GM19099 (cell line): ENCODE data around the gene PCDHA8.
"Not testable (repeated sequence)": the region's sequence is repeated elsewhere in the genome, so short reads cannot be mapped to it uniquely, and the experiment has no call there.

Experiments used
- POLR2A ChIP-seq: IDR thresholded peaks from 3 replicates; pipeline ENCODE4 v1.6.1; 2011; ENCODE audit warnings: low read depth; ENCODE audit not compliant: insufficient read length; ENCODE audit errors: extremely low read depth

The PCDHA8 gene

DNA sequence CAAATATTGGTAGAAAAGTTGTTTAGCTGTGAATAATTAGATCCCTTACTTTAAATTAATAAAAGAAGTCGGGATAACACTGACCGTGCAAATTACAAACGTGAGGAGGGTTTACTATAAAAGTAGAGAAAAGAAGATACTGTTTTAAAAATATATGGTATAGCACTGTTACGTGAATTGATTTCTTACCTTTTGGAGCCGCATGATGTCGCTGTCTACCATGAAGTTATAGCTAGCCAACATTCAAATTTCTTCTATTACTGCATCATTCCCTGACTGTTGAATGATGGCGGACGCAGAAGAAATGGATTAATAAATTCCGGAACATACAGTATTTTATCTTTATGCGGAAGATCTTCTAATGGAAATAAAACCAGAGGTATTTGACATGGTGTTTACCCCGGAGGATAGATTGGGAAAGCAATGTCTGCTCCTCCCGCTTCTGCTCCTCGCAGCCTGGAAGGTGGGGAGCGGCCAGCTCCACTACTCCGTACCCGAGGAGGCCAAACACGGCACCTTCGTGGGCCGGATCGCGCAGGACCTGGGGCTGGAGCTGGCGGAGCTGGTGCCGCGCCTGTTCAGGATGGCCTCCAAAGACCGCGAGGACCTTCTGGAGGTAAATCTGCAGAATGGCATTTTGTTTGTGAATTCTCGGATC lies 13.2 kb upstream of the PCDHA8 start, which contains the start of gene PCDHA6:
Gene PCDHA6 (plus strand): TSS at position 257 of the 658 bp plus-strand sequence. CDS start 132 bp downstream, at position 389.
- no peak for TF ChIP-seq POLR2A

DNA sequence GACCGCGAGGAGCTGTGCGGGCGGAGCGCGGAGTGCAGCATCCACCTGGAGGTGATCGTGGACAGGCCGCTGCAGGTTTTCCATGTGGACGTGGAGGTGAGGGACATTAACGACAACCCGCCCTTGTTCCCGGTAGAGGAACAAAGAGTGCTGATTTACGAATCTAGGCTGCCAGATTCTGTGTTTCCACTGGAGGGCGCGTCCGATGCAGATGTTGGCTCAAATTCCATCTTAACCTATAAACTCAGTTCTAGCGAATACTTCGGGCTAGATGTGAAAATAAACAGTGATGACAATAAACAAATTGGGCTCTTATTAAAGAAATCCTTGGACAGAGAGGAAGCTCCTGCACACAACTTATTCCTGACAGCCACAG lies 12.6 kb upstream of the PCDHA8 start:
- TF ChIP-seq POLR2A = no peak

DNA sequence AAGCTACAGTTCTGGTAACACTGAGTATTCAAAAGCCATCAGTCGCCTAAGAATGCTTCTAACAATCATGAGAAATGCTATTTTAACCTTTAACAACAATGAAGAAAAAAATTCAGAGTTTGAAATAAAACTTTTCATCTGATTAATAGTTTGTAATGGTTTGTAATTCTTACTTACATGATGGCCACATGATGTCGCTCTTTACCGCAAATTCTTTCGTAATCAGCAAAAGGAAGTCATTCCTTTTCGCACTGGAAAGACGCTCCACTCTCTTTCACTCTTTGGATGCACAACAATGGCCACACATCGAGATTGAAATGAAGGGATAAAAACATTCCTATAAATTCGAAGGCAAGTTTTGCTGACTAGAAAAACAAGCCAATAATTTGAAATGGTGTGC lies 7.0 kb upstream of the PCDHA8 start, which contains the start of gene PCDHA7:
Gene PCDHA7 (plus strand): TSS at position 277 of the 400 bp plus-strand sequence. CDS start 115 bp downstream, at position 392.
- no peak for TF ChIP-seq POLR2A

DNA sequence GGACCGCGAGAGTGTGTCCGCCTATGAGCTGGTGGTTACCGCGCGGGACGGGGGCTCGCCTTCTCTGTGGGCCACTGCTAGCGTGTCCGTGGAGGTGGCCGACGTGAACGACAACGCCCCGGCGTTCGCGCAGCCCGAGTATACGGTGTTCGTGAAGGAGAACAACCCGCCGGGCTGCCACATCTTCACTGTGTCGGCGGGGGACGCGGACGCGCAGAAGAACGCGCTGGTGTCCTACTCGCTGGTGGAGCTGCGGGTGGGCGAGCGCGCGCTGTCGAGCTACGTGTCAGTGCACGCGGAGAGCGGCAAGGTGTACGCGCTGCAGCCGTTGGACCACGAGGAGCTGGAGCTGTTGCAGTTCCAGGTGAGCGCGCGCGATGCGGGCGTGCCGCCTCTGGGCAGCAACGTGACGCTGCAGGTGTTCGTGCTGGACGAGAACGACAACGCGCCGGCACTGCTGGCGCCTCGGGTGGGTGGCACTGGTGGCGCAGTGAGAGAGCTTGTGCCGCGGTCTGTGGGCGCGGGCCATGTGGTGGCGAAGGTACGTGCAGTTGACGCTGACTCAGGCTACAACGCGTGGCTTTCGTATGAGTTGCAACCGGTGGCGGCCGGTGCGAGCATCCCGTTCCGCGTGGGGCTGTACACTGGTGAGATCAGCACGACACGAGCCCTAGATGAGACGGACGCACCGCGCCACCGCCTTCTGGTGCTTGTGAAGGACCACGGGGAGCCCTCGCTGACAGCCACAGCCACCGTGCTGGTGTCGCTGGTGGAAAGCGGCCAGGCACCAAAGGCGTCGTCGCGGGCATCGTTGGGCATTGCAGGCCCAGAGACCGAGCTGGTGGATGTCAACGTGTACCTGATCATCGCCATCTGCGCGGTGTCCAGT lies 5.1 kb upstream of the PCDHA8 start:
- TF ChIP-seq POLR2A = no peak

DNA sequence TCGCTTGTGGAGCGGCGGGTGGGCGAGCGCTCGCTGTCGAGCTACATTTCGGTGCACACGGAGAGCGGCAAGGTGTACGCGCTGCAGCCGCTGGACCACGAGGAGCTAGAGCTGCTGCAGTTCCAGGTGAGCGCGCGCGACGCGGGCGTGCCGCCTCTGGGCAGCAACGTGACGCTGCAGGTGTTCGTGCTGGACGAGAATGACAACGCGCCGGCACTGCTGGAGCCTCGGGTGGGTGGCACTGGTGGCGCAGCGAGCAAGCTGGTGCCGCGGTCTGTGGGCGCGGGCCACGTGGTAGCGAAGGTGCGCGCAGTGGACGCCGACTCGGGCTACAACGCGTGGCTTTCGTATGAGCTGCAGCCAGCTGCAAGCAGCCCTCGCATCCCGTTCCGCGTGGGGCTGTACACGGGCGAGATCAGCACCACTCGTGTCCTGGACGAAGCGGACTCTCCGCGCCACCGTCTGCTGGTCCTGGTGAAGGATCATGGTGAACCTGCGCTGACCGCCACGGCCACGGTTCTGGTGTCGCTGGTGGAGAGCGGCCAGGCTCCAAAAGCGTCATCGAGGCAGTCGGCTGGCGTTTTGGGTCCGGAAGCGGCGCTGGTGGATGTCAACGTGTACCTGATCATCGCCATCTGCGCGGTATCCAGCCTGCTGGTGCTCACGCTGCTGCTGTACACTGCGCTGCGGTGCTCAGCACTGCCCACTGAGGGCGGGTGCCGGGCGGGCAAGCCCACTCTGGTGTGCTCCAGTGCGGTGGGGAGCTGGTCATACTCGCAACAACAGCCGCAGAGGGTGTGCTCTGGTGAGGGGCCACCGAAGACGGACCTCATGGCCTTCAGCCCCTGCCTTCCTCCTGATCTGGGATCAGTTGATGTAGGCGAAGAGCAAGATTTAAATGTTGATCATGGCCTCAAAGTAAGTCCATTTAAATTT lies 2.1 kb downstream of the PCDHA8 start:
- TF ChIP-seq POLR2A = no peak

DNA sequence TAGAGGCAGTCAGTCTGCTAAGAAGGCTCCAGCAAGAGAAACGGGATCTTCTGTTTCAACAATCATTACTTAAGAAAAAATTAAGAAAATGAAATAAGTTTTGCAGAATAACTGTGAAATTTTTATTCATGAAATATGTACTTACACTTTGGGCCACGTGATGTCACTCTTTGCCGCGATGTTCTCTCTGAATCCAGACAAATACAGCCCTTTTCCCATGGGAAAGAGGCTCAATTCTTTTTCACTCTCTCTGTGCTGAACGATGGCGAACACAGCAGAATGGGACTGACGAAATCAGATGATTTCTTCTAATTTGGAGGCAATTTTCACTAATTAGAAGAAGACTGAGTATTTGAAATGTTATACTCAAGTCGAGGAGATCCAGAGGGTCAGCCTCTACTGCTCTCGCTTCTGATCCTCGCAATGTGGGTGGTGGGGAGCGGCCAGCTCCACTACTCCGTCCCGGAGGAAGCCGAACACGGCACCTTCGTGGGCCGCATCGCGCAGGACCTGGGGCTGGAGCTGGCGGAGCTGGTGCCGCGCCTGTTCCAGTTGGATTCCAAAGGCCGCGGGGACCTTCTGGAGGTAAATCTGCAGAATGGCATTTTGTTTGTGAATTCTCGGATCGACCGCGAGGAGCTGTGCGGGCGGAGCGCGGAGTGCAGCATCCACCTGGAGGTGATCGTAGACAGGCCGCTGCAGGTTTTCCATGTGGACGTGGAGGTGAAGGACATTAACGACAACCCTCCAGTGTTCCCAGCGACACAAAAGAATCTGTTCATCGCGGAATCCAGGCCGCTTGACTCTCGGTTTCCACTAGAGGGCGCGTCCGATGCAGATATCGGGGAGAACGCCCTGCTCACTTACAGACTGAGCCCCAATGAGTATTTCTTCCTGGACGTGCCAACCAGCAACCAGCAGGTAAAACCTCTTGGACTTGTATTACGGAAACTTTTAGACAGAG lies 7.4 kb downstream of the PCDHA8 start, which contains the start of gene PCDHA9:
Gene PCDHA9 (plus strand): TSS at position 244 of the 964 bp plus-strand sequence. CDS start 114 bp downstream, at position 358.
- TF ChIP-seq POLR2A = not testable (repeated sequence)

DNA sequence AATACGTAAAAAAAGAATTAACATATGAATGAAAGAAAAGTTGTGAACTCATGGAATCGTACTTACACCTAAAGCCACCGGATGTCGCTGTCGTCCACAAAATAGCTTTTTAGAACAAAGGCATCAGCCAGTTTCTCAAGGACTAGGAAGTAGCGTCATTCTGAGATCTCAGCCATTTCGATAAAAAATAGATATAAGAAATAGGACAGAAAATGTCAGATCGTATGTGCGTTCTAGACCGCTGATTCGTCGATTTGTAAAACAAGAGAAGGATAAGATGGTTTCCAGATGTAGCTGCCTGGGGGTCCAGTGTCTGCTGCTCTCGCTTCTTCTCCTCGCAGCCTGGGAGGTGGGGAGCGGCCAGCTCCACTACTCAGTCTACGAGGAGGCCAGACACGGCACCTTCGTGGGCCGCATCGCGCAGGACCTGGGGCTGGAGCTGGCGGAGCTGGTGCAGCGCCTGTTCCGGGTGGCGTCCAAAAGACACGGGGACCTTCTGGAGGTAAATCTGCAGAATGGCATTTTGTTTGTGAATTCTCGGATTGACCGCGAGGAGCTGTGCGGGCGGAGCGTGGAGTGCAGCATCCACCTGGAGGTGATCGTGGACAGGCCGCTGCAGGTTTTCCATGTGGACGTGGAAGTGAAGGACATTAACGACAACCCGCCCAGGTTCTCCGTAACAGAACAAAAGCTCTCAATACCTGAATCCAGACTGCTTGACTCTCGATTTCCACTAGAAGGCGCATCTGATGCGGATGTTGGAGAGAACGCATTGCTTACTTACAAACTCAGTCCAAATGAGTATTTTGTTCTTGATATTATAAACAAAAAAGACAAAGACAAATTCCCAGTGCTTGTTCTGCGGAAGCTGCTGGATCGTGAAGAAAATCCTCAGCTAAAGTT lies 15.0 kb downstream of the PCDHA8 start, which contains the start of gene PCDHA10:
Gene PCDHA10 (plus strand): TSS at position 126 of the 903 bp plus-strand sequence. CDS start 152 bp downstream, at position 278.
- TF ChIP-seq POLR2A = no peak

DNA sequence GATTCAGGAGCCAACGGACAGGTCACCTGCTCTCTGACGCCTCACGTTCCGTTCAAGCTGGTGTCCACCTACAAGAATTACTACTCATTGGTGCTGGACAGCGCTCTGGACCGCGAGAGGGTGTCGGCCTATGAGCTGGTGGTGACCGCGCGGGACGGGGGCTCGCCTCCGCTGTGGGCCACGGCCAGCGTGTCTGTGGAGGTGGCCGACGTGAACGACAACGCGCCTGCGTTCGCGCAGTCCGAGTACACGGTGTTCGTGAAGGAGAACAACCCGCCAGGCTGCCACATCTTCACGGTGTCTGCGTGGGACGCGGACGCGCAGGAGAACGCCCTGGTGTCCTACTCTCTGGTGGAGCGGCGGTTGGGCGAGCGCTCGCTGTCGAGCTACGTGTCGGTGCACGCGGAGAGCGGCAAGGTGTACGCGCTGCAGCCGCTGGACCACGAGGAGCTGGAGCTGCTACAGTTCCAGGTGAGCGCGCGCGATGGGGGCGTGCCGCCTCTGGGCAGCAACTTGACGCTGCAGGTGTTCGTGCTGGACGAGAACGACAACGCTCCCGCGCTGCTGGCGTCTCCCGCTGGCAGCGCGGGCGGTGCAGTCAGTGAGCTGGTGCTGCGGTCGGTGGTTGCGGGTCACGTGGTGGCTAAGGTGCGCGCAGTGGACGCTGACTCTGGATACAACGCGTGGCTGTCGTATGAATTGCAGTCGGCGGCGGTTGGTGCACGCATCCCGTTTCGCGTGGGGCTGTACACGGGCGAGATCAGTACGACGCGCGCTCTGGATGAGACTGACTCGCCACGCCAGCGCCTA lies 16.4 kb downstream of the PCDHA8 start:
- no peak for TF ChIP-seq POLR2A

DNA sequence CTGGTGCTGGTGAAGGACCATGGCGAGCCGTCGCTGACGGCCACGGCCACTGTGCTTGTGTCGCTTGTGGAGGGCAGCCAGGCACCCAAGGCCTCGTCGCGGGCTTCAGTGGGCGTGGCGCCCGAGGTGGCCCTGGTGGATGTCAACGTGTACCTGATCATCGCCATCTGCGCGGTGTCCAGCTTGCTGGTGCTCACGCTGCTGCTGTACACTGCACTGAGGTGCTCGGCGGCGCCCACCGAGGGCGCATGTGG lies 16.9 kb downstream of the PCDHA8 start:
- no peak for TF ChIP-seq POLR2A

DNA sequence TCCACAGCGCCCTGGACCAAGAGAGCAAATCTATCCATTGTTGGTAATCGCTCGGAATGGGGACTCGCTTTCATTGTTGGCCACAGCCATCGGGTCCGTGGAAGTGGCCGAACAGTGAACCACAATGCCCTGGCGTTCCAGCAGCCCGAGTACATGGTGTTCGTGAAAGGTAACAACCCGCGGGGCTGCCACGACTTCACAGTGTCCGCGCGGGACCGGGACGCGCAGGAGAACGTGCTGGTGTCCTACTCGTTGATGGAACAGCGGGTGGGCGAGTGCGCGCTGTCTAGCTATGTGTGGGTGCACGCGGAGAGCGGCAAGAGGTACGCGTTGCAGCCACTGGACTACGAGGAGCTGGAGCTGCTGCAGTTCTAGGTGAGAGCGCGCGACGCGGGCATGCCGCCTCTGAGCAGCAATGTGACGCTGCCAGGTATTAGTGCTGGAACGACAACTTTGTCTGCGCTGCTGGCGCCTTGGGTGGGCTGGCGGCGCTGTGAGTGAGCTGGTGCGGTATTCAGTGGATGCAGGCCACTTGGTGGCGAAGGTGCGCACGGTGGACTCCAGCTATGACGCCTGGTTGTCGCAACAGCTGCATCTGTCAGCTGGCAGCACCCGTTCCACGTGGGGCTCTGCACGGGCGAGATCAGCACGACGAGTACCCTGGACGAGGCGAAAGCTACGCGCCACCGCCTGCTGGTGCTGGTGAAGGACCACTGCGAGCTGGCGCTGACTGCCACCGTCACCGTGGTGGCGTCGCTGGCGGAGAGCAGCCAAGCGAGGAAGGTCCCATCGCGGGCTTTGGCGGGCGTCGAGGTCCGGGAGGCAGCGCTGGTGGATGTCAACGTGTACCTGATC lies 21.7 kb downstream of the PCDHA8 start:
- TF ChIP-seq POLR2A = no peak
